SK-N-SH treated with all-trans-retinoic acid at 6 μM for 48 hours (cell line): ENCODE measurements around the gene JMJD1C.

ENCODE experiments used
- PATZ1 ChIP-seq: fragments of 250-450 bp; sonication (Bioruptor Pico); IDR thresholded peaks from 2 replicates; pipeline ENCODE4 v1.8.0; 2020; ENCODE audit warnings: mild to moderate bottlenecking, moderate library complexity, borderline replicate concordance
- SNAI2 ChIP-seq: fragments of 250-450 bp; sonication (Bioruptor Pico); IDR thresholded peaks from 2 replicates; pipeline ENCODE4 v1.5.0; 2020; ENCODE audit warnings: mild to moderate bottlenecking, moderate library complexity
- ZC3H10 ChIP-seq: fragments of 250-450 bp; sonication (Bioruptor Pico); IDR thresholded peaks from 2 replicates; pipeline ENCODE4 v1.5.1; 2021; ENCODE audit warnings: mild to moderate bottlenecking, moderate library complexity

GRCh38 chr10:63477927-63478326, 12.2 kb upstream of the JMJD1C start:
- TF ChIP-seq ZC3H10 (CRISPR knock-in tag): no peak
- no peak for TF ChIP-seq PATZ1 (CRISPR knock-in tag)
- TF ChIP-seq SNAI2 (CRISPR knock-in tag): no peak
